Esophagus squamous epithelium (tissue), 4 donors: ENCODE measurements around the gene LCP1.

Experiments used
- POLR2A ChIP-seq, 4 donors: fragments of 450-650 bp; IDR thresholded peaks; one replicate each; pipeline ENCODE4 v1.6.1; 2017; ENCODE audit warnings: antibody characterized with exemption in 4 of 4, mild to moderate bottlenecking in 4 of 4, moderate library complexity in 3 of 4
- TF ChIP-seq, protein P1 (sequence below), 6 experiments: fragments of 450-650 bp in 4 of 6; fragments of 200-600 bp in 2 of 6; sonication (generic) in 2 of 6; IDR thresholded peaks; one replicate each; pipeline ENCODE4 v1.5.1; 2016 to 2019; ENCODE audit warnings: antibody characterized with exemption in 6 of 6, mild to moderate bottlenecking in 4 of 6, moderate library complexity in 4 of 6

DNA sequence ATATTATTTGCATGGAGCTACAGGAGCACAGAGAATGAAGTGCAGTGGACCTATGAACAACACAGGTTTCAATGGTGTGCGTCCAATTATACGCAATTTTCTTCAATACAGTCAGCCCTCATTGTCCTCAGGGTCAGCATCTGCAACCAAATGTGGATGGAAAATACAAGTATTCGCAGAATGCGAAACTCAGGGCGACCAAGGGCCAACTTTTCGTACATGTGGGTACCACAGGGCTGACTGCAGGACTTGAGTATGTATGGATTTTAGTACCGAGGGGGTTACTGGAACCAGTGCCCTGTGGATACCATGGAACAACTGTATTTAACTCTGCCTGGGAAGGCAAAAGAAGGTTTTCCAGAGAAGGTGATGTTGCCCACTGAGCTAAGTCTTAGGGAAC, 10.2 kb downstream of the LCP1 start:
- TF ChIP-seq, protein P1, sequence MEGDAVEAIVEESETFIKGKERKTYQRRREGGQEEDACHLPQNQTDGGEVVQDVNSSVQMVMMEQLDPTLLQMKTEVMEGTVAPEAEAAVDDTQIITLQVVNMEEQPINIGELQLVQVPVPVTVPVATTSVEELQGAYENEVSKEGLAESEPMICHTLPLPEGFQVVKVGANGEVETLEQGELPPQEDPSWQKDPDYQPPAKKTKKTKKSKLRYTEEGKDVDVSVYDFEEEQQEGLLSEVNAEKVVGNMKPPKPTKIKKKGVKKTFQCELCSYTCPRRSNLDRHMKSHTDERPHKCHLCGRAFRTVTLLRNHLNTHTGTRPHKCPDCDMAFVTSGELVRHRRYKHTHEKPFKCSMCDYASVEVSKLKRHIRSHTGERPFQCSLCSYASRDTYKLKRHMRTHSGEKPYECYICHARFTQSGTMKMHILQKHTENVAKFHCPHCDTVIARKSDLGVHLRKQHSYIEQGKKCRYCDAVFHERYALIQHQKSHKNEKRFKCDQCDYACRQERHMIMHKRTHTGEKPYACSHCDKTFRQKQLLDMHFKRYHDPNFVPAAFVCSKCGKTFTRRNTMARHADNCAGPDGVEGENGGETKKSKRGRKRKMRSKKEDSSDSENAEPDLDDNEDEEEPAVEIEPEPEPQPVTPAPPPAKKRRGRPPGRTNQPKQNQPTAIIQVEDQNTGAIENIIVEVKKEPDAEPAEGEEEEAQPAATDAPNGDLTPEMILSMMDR (IDR thresholded peaks at IDR 0.05): no peak
- no peak for TF ChIP-seq POLR2A (IDR thresholded peaks at IDR 0.05)
